PC-9 (cell line): ENCODE measurements around the gene OAS2. TPM values are rescaled to one million over a fixed set of nuclear protein-coding genes. Genes with fewer than 3 reads are reported as not detected.

Experiments
- BruUV-seq: library from RNA; stranded (reverse); fragments of 400-500 nt; replicated peaks from 2 replicates; lab custom pipeline; 2021; lab: Mats Ljungman, UMichigan
- CTCF ChIA-PET: fragments of 300-600 bp; sonication (Branson Sonifier 250); formaldehyde crosslinking; loops from one replicate; lab custom pipeline; 2022; ENCODE audit warnings: antibody characterized with exemption; lab: Charles Lee
- POLR2A ChIA-PET: fragments of 300-600 bp; sonication (Branson Sonifier 250); formaldehyde crosslinking; loops from one replicate; lab custom pipeline; 2022; ENCODE audit warnings: antibody characterized with exemption; ENCODE audit not compliant: unreplicated experiment; lab: Charles Lee
- DNase-seq, 2 experiments: peaks; one replicate each; pipeline versions ENCODE4 v3.0.0 to v3.0.0-alpha.2; 2015 to 2022; ENCODE audit warnings: mixed read lengths in 1 of 2
- H2AFZ ChIP-seq: fragments of 200-600 bp; sonication (generic); 2 replicates; pipeline ENCODE4 v1.8.1; 2017; ENCODE audit warnings: antibody characterized with exemption
- H3F3A ChIP-seq: fragments of 200-600 bp; sonication (generic); 2 replicates; pipeline ENCODE4 v1.8.1; 2017; ENCODE audit warnings: antibody characterized with exemption, mild to moderate bottlenecking, low read depth; ENCODE audit not compliant: insufficient read depth
- H3K27ac ChIP-seq: fragments of 200-600 bp; sonication (generic); 2 replicates; pipeline ENCODE4 v1.6.1; 2016; ENCODE audit warnings: mixed run types
- H3K27me3 ChIP-seq: fragments of 200-600 bp; sonication (generic); 2 replicates; pipeline ENCODE4 v1.6.1; 2016; ENCODE audit warnings: low read depth, mixed run types; ENCODE audit not compliant: insufficient read depth
- H3K36me3 ChIP-seq: fragments of 200-600 bp; sonication (generic); 2 replicates; pipeline ENCODE4 v1.6.1; 2016; ENCODE audit warnings: low read depth, mixed run types
- H3K4me1 ChIP-seq: fragments of 200-600 bp; sonication (generic); replicated peaks from 2 replicates; pipeline ENCODE4 v1.6.1; 2016; ENCODE audit warnings: mixed run types; ENCODE audit not compliant: insufficient read depth
- H3K4me2 ChIP-seq: fragments of 200-600 bp; sonication (generic); 2 replicates; pipeline ENCODE4 v1.6.1; 2017; ENCODE audit warnings: mixed run types
- H3K4me3 ChIP-seq: fragments of 200-600 bp; sonication (generic); 2 replicates; pipeline ENCODE4 v1.6.1; 2016; ENCODE audit warnings: mixed run types
- H3K79me2 ChIP-seq: fragments of 200-600 bp; sonication (generic); 2 replicates; pipeline ENCODE4 v1.6.1; 2017; ENCODE audit warnings: low read depth, mixed run types
- H3K9me2 ChIP-seq: fragments of 200-600 bp; sonication (generic); 2 replicates; pipeline ENCODE4 v1.8.1; 2017; ENCODE audit warnings: mild to moderate bottlenecking; ENCODE audit not compliant: insufficient read depth
- H3K9me3 ChIP-seq: fragments of 200-600 bp; sonication (generic); 2 replicates; pipeline ENCODE4 v1.8.1; 2016; ENCODE audit warnings: low read depth; ENCODE audit not compliant: insufficient read depth
- H4K20me1 ChIP-seq: fragments of 200-600 bp; sonication (generic); 2 replicates; pipeline ENCODE4 v1.8.1; 2017; ENCODE audit not compliant: insufficient read depth
- EZH2 ChIP-seq: fragments of 200-600 bp; sonication (generic); IDR thresholded peaks from 2 replicates; pipeline ENCODE4 v1.8.0; 2017; ENCODE audit warnings: antibody characterized with exemption, low read depth
- intact Hi-C: fragments of 100-400 bp; cut with micrococcal nuclease; formaldehyde crosslinking; loops from one replicate; pipeline ENCODE4 v1.10.0; 2022; ENCODE audit not compliant: unreplicated experiment
- total RNA-seq: library from RNA; stranded (reverse); gene quantifications from 2 replicates; pipeline ENCODE4 v1.2.3, GENCODE V29; 2021
- TF ChIP-seq, protein P1 (sequence below): fragments of 200-600 bp; sonication (generic); conservative IDR thresholded peaks from 2 replicates; pipeline ENCODE4 v1.6.1; 2017; ENCODE audit warnings: mixed run types, antibody characterized with exemption, mild to moderate bottlenecking, moderate library complexity

OAS2 gene
- total RNA-seq, 1 experiment from 2014 or later = 0.98 TPM

DNA sequence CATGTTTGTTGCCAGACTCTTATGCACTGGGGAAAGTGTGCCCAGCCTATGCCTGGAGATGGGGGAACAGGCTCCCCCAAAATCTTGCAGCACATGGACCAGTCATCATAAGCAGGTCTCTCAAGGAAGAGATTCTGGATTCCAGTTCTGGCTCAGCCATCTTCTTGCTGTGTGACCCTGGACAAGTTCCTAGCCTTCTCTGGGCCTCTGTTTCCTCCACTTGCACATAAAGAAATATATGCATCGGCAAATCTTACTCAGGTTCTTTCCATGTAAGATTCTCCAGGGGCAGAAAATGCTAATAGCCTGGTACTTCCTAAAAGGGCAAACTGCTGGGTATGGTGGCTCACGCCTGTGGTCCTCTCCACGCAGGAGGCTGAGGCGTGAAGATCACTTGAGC lies 32.8 kb upstream of the OAS2 start:
- no peak overlapping the region for H3K27ac ChIP-seq
- no peaks in the 10 kb centered on the region for H3K9me2 ChIP-seq
- POLR2A ChIA-PET = no interaction called here
- no peaks in the 10 kb centered on the region for H3K9me3 ChIP-seq
- H3K27me3 ChIP-seq = no peaks in the 10 kb centered on the region
- CTCF ChIA-PET = no interaction called here
- no peaks in the 10 kb centered on the region for H3K36me3 ChIP-seq
- H3F3A ChIP-seq = no peaks in the 10 kb centered on the region
- no peaks in the 10 kb centered on the region for H4K20me1 ChIP-seq
- TF ChIP-seq EZH2 = no peak
- TF ChIP-seq, protein P1, sequence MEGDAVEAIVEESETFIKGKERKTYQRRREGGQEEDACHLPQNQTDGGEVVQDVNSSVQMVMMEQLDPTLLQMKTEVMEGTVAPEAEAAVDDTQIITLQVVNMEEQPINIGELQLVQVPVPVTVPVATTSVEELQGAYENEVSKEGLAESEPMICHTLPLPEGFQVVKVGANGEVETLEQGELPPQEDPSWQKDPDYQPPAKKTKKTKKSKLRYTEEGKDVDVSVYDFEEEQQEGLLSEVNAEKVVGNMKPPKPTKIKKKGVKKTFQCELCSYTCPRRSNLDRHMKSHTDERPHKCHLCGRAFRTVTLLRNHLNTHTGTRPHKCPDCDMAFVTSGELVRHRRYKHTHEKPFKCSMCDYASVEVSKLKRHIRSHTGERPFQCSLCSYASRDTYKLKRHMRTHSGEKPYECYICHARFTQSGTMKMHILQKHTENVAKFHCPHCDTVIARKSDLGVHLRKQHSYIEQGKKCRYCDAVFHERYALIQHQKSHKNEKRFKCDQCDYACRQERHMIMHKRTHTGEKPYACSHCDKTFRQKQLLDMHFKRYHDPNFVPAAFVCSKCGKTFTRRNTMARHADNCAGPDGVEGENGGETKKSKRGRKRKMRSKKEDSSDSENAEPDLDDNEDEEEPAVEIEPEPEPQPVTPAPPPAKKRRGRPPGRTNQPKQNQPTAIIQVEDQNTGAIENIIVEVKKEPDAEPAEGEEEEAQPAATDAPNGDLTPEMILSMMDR = no peak
- no peaks in the 10 kb centered on the region for H3K79me2 ChIP-seq
- H3K4me3 ChIP-seq = no peak overlapping the region
- H2AFZ ChIP-seq = no peak overlapping the region
- H3K4me1 ChIP-seq = no peaks in the 10 kb centered on the region
- DNase-seq = no peak
- intact Hi-C loops = no loop called here
- H3K4me2 ChIP-seq = no peak overlapping the region
- BruUV-seq = no TSS peak

DNA sequence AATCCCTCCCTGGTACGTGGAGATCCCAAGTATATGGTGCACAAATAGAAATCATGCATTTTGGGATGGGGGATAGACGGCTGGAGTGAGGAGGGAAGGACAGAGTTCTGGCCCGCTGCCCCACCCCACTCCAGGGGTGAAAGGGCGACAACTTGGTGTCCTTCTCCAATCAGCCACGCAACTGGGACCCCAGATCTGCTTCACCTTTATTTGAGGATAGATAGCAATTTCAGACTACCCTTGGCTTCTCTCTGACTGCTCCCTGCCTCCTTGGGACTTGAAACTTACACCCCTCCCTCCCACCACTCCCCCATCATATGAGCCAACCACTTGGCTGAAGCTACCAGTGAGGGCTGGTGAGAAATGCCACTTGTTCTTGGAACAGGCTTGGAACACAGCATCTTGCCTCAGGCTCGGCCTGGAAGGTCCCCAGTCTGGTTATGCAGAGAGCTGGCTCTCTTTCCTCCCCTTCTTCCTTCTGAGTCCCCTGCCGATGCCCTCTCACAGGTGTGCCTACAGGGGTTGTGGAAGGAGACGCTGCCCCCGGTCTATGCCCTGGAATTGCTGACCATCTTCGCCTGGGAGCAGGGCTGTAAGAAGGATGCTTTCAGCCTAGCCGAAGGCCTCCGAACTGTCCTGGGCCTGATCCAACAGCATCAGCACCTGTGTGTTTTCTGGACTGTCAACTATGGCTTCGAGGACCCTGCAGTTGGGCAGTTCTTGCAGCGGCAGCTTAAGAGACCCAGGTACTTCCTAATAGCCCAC lies 31.9 kb upstream of the OAS2 start:
- ChIA-PET CTCF (no interaction called here), POLR2A (no interaction called here)
- Histone ChIP-seq H3K4me3 (no peak overlapping the region), H3K36me3 (no peaks in the 10 kb centered on the region), H3K27ac (no peak overlapping the region), H3K4me1 (no peaks in the 10 kb centered on the region), H2AFZ (no peak overlapping the region), H3K27me3 (no peaks in the 10 kb centered on the region), H4K20me1 (no peaks in the 10 kb centered on the region), H3K4me2 (no peak overlapping the region), H3K9me2 (no peaks in the 10 kb centered on the region), H3F3A (no peaks in the 10 kb centered on the region), H3K9me3 (no peaks in the 10 kb centered on the region), H3K79me2 (no peaks in the 10 kb centered on the region)
- BruUV-seq = no TSS peak
- DNase-seq = no peak
- intact Hi-C loops = no loop called here
- TF ChIP-seq, protein P1 = no peak
- TF ChIP-seq EZH2 = no peak

DNA sequence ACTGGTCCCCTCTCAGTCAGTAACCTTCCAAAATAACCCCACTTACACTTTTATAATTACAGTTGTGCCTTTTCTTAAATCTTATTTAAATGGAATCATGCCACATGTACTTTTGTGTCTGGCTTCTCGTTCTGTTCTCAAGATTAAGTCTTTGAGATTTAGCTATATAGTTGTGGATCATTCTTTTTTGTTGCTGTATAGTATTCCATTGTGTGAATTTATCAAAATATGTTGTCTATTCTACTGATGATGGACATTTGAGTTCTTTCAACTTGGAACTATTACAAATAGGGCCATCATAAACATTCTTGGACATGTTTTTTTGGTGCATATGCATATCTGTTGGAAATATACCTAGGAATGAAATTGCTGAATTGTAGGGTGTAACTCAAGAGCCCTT lies 31.0 kb upstream of the OAS2 start:
- Histone ChIP-seq H4K20me1 (no peaks in the 10 kb centered on the region), H3K36me3 (no peaks in the 10 kb centered on the region), H3K9me2 (no peaks in the 10 kb centered on the region), H3K79me2 (no peaks in the 10 kb centered on the region), H3K9me3 (no peaks in the 10 kb centered on the region), H3K27me3 (no peaks in the 10 kb centered on the region), H3K4me1 (no peaks in the 10 kb centered on the region), H3K27ac (no peak overlapping the region), H3K4me2 (no peak overlapping the region), H2AFZ (no peak overlapping the region), H3K4me3 (no peak overlapping the region), H3F3A (no peaks in the 10 kb centered on the region)
- TF ChIP-seq, protein P1 = no peak
- no peak for TF ChIP-seq EZH2
- DNase-seq = no peak
- no TSS peak for BruUV-seq
- ChIA-PET CTCF (no interaction called here), POLR2A (no interaction called here)
- intact Hi-C loops = no loop called here
